Esophagus squamous epithelium (tissue), 4 donors: ENCODE results near the gene DHRS1.

Experiments
- CTCF ChIP-seq, 6 experiments: fragments of 450-650 bp in 4 of 6; fragments of 200-600 bp in 2 of 6; sonication (generic) in 2 of 6; IDR thresholded peaks; one replicate each; pipeline ENCODE4 v1.5.1; 2016 to 2019; ENCODE audit warnings: antibody characterized with exemption in 6 of 6, mild to moderate bottlenecking in 4 of 6, moderate library complexity in 4 of 6
- POLR2A ChIP-seq, 4 donors: fragments of 450-650 bp; IDR thresholded peaks; one replicate each; pipeline ENCODE4 v1.6.1; 2017; ENCODE audit warnings: antibody characterized with exemption in 4 of 4, mild to moderate bottlenecking in 4 of 4, moderate library complexity in 3 of 4

GRCh38 chr14:24260026-24260779, 39.4 kb downstream of the DHRS1 start:
- TF ChIP-seq CTCF (IDR thresholded peaks at IDR 0.05): no peak
- no peak for TF ChIP-seq POLR2A (IDR thresholded peaks at IDR 0.05)
